Erythroblast (primary cell): ENCODE measurements around the gene RAB40AL.

Experiments used
- GATA1 ChIP-seq: IDR thresholded peaks from 2 replicates; pipeline ENCODE4 v1.6.1; 2011; ENCODE audit warnings: low read depth, mild to moderate bottlenecking, control low read depth, low read length, moderate library complexity
- POLR2A ChIP-seq: IDR thresholded peaks from 2 replicates; pipeline ENCODE4 v1.6.1; 2011; ENCODE audit warnings: mild to moderate bottlenecking, low read length

DNA sequence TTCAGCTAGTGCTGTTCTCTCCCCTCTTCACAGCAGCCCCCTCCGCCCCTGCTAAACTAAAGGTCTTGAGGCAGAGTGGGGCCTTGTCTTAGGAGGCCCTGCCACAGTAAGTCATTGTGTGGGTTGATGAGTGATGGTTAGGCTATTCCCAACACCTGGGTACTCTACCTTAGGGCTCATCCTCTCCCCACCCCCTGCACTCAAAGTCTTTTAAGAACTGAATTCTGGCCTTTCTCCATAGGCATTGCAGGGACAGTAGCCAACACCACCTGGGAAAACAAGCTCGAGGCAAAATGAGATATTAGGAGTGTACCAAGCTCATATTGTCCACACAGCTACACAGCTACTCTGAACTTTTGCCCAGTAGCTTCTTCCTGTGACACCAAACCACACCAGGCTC lies 42.5 kb downstream of the RAB40AL start:
- TF ChIP-seq POLR2A (no peak), GATA1 (no peak)
